ENCODE measurements around the gene DENND6B. TPM values are rescaled to one million over a fixed set of nuclear protein-coding genes. Genes with fewer than 3 reads are reported as not detected.

The DENND6B gene
- total RNA-seq, 4 donors from 2014 or later = 2.9 to 15.5 (median 8.0) TPM

DNA sequence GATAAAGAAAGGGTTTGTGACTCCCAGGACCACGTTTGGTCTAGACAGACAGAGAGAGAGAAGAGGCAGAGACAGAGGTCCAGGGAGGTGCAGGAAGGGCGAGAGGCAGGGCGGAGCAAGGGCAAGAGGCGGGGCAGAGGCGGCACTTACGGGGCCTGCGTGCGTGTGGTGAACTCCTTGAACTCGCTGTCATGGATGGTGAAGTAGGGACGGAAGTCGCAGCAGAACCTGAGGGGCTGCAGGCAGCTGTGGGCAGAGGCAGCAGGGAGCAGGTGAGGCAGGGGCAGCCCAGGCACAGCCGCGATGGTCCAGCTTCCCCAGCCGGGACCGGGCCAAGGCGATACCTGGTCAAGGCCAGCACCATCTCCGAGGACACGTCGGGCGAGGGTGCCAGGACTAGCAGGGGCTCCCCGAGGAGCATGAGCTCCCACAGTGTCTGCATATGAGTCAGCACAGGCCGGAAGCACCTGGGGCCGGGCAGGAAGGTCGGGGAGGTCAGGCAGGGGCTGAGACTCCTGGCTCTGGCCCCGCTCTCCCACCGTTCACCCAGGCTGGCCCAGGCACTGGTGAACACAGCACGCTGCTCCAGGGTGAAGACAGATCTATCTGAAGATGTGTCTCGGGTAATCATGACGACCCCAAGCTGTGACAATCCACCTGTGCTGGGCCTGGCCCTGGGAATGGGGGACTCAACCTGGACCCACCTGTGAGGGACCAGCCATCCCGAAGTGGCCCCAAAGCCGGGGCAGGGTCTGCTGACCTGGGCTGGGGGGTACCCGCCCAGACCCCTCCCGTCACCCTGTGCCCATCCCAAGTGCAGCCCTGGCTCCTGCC, 12.1 kb downstream of the DENND6B start:
- no peaks in the 10 kb centered on the region for H3K27me3 ChIP-seq

DNA sequence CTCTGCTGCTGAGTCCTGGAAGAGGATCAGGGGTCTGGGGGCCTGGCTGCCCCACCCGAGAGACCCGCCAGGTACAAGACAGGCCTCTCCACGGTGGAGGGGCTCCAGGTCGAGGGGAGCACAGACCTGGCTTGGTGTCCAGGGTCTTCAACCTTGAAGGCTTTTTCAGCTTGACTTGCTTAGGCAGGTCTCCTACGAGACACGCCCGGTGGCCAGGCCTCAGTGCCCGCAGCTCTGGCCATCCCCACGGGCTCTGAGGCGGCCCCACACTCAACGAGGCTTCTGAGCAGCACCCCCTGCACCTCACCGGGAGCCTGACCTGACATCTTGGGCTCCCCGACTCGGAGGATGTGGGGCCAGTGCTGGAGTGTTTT, 12.7 kb downstream of the DENND6B start:
- Histone ChIP-seq H3K36me3 (no peaks in the 10 kb centered on the region), H3K27me3 (no peaks in the 10 kb centered on the region), H3K27ac (no peak overlapping the region), H3K4me3 (no peak overlapping the region), H3K9me3 (no peaks in the 10 kb centered on the region), H3K4me1 (peaks cover 0 to 3% of the 10 kb centered on the region in 2 donors)
- intact Hi-C loops (cut with DNase I; ENCODE audit: low total_unique reads) = no loop called here
- no peak for TF ChIP-seq POLR2A (IDR thresholded peaks at IDR 0.05)
- TF ChIP-seq, protein P1, sequence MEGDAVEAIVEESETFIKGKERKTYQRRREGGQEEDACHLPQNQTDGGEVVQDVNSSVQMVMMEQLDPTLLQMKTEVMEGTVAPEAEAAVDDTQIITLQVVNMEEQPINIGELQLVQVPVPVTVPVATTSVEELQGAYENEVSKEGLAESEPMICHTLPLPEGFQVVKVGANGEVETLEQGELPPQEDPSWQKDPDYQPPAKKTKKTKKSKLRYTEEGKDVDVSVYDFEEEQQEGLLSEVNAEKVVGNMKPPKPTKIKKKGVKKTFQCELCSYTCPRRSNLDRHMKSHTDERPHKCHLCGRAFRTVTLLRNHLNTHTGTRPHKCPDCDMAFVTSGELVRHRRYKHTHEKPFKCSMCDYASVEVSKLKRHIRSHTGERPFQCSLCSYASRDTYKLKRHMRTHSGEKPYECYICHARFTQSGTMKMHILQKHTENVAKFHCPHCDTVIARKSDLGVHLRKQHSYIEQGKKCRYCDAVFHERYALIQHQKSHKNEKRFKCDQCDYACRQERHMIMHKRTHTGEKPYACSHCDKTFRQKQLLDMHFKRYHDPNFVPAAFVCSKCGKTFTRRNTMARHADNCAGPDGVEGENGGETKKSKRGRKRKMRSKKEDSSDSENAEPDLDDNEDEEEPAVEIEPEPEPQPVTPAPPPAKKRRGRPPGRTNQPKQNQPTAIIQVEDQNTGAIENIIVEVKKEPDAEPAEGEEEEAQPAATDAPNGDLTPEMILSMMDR (IDR thresholded peaks at IDR 0.05) = no peak
- no peak for DNase-seq

More for the DNA sequence above, 12.1 kb downstream of the DENND6B start:
- intact Hi-C loops (cut with DNase I; ENCODE audit: low total_unique reads) = no loop called here
- H3K36me3 ChIP-seq = no peaks in the 10 kb centered on the region
- no peak for DNase-seq
- TF ChIP-seq POLR2A (IDR thresholded peaks at IDR 0.05) = no peak
- TF ChIP-seq, protein P1 (IDR thresholded peaks at IDR 0.05) = no peak
- no peak overlapping the region for H3K4me3 ChIP-seq
- no peak overlapping the region for H3K27ac ChIP-seq
- no peaks in the 10 kb centered on the region for H3K9me3 ChIP-seq
- H3K4me1 ChIP-seq = no peaks in the 10 kb centered on the region

DNA sequence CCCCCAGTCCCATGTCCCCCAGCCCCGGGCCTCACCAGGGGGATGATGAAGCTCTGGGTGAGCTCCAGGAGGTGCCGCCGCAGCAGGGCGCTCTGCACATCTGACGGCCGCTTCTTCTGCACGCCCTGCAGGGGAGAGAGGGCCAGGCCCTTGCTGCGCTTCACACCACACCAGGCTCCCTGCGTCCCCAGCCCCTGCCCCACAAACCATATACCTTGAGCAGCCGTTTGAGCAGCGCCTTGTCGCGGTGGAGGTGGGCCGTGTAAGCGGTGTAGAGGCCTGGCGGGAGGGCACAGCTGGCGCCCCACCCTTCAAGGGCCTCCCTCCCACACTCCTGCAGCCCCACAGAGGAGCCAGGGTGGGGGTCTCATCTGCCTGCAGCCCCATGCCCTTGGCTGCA, 13.2 kb downstream of the DENND6B start:
- no peak for DNase-seq
- peaks cover 0 to 8% of the 10 kb centered on the region in 2 donors for H3K4me1 ChIP-seq
- intact Hi-C loops (cut with DNase I; ENCODE audit: low total_unique reads) = no loop called here
- no peaks in the 10 kb centered on the region for H3K36me3 ChIP-seq
- H3K27me3 ChIP-seq = no peaks in the 10 kb centered on the region
- H3K27ac ChIP-seq = no peak overlapping the region
- TF ChIP-seq, protein P1 (IDR thresholded peaks at IDR 0.05) = no peak
- TF ChIP-seq POLR2A (IDR thresholded peaks at IDR 0.05) = no peak
- H3K4me3 ChIP-seq = no peak overlapping the region
- H3K9me3 ChIP-seq = no peaks in the 10 kb centered on the region

DNA sequence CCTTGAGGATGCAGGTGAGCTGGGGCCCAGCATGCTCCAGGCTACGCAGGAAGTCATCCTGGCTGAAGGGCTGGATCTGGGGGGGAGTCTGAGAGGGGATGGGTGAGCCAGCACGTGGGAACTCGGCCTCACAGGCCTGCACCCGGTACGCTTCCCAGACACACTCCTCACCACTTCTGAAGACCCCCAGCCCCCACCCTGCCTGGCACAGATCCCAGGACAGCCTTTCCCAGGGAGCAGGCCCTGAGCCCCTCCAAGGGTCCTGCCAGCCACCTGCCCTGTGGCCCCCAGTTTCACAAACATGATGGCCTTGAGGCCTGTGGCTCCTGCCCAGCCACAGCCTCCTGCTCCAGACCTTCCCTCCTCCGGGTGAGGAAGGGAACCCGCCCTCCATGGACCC, 13.8 kb downstream of the DENND6B start:
- intact Hi-C loops (cut with DNase I; ENCODE audit: low total_unique reads) = no loop called here
- DNase-seq = peak in 1 of 2 donors; percentile 12

DNA sequence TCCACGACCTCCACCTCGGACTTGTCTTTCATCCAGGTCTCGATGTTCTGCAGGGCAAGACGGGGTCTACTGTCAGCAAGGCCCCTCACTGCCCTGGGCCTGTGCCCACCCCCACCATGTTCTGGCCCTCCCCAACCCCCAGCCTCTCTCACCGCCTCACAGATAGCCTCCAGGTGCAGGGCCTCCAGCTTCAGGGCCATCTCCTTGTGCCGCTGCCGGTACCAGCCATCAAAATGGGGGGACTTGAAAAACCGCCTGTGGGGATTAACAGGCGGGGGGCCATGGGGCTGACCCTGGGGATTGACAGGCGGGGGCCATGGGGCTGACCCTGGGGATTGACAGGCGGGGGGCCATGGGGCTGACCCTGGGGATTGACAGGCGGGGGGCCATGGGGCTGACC, 14.4 kb downstream of the DENND6B start:
- no peaks in the 10 kb centered on the region for H3K27me3 ChIP-seq
- intact Hi-C loops (cut with DNase I; ENCODE audit: low total_unique reads) = no loop called here
- H3K4me1 ChIP-seq = peaks cover 0 to 17% of the 10 kb centered on the region in 2 donors
- no peak overlapping the region for H3K27ac ChIP-seq
- TF ChIP-seq POLR2A (IDR thresholded peaks at IDR 0.05) = no peak
- H3K36me3 ChIP-seq = no peaks in the 10 kb centered on the region
- H3K4me3 ChIP-seq = no peak overlapping the region
- no peak for DNase-seq
- no peaks in the 10 kb centered on the region for H3K9me3 ChIP-seq

More for the DNA sequence above, 13.8 kb downstream of the DENND6B start:
- H3K9me3 ChIP-seq = no peaks in the 10 kb centered on the region
- H3K4me1 ChIP-seq = peaks cover 0 to 14% of the 10 kb centered on the region in 2 donors
- no peaks in the 10 kb centered on the region for H3K36me3 ChIP-seq
- no peak overlapping the region for H3K4me3 ChIP-seq
- H3K27me3 ChIP-seq = no peaks in the 10 kb centered on the region
- TF ChIP-seq, protein P1 (IDR thresholded peaks at IDR 0.05) = no peak
- no peak for TF ChIP-seq POLR2A (IDR thresholded peaks at IDR 0.05)
- no peak overlapping the region for H3K27ac ChIP-seq
